Measurements from ENCODE around the gene POU3F1. TPM values are rescaled to one million over a fixed set of nuclear protein-coding genes. Genes with fewer than 3 reads are reported as not detected.
A peak's percentile ranks its signal among the peaks of the same experiment; 100 is the strongest.

Gene POU3F1
- total and polyA plus RNA-seq, 2 donors (not counting 1 experiment from before 2014, with no cell fraction given): 0.63 to 3.8 TPM

GRCh38 chr1:38003261-38004250 lies 43.0 kb downstream of the POU3F1 start:
- Histone ChIP-seq H2AFZ (ENCODE audit: insufficient read depth, low read depth, low read length, poor library complexity, severe bottlenecking) (peak overlapping the region; percentile 75), H3K4me1 (ENCODE audit: control insufficient read depth in 2 of 2, insufficient read depth in 2 of 2, low read length in 2 of 2) (peaks cover 11 to 22% of the 10 kb centered on the region in 2 donors), H4K20me1 (ENCODE audit: control insufficient read depth, insufficient read depth, low read length, poor library complexity, severe bottlenecking) (no peaks in the 10 kb centered on the region), H3K79me2 (ENCODE audit: control insufficient read depth, insufficient read depth, low read length) (no peaks in the 10 kb centered on the region), H3K9me3 (ENCODE audit: control extremely low read depth in 1 of 3, control insufficient read depth in 2 of 3, insufficient read depth in 1 of 3, low read length in 2 of 3) (no peaks in the 10 kb centered on the region), H3K27me3 (replicated peaks in 1 of 4; ENCODE audit: control extremely low read depth in 1 of 4, control insufficient read depth in 3 of 4, insufficient read depth in 4 of 4, low read length in 3 of 4) (peaks cover 0 to 13% (median 6%) of the 10 kb centered on the region in 4 experiments), H3K4me2 (replicated peaks; ENCODE audit: low read depth, low read length, poor library complexity, severe bottlenecking) (peak overlapping the region; percentile 87), H3K27ac (ENCODE audit: low read length in 2 of 2) (no peak overlapping the region), H3K4me3 (ENCODE audit: control extremely low read depth in 1 of 5, extremely low read depth in 1 of 5, insufficient read depth in 1 of 5, low read depth in 2 of 5, low read length in 4 of 5) (no peak overlapping the region), H3K36me3 (replicated peaks in 1 of 2; ENCODE audit: control extremely low read depth in 1 of 2, control insufficient read depth in 1 of 2, extremely low read depth in 1 of 2, insufficient read depth in 2 of 2, low read length in 1 of 2) (no peaks in the 10 kb centered on the region), H3K9ac (ENCODE audit: low read length) (no peak overlapping the region)
- WGBS (ENCODE audit: insufficient coverage): 84% methylated on average over 5 of the region's 8 CpGs
- H3K4me1 Mint-ChIP-seq: peaks cover 12% of the 10 kb centered on the region
- ATAC-seq (ENCODE audit: low read depth) (no peak), DNase-seq (no peak)
- peaks cover 11% of the 10 kb centered on the region for H3K27me3 Mint-ChIP-seq
- no peak overlapping the region for H3K27ac Mint-ChIP-seq
- ChIA-PET CTCF (interaction anchor here (0.7 to 1.0 kb wide), 3 partner anchors 9 to 143 kb away, joined by 3 to 4 read pairs (median 3); no protein-coding TSS in a partner anchor), POLR2A (interaction anchor here (1.5 kb wide), 1 partner anchor 14 kb away, joined by 3 read pairs; the partner anchor contains the start of gene SF3A3)
- no peaks in the 10 kb centered on the region for H3K9me3 Mint-ChIP-seq (ENCODE audit: insufficient read depth)
- H3K4me3 Mint-ChIP-seq: peak overlapping the region; percentile 60
- intact Hi-C loops (cut with micrococcal nuclease): no loop called here
- TF ChIP-seq CTCF (IDR thresholded peaks at IDR 0.05) (no peak), EZH2 (IDR thresholded peaks at IDR 0.05; ENCODE audit: borderline replicate concordance, insufficient read depth, low read depth, low read length, poor library complexity, severe bottlenecking) (no peak)

Measured in B cell (primary cell).